Loucy (cell line): Measurements from ENCODE around the gene PLEKHO2.

ENCODE experiments used
- H2AFZ ChIP-seq: fragments of 200-600 bp; sonication (generic); 2 replicates; pipeline ENCODE4 v1.6.0; 2016; ENCODE audit warnings: antibody characterized with exemption, mild to moderate bottlenecking, low read length, moderate library complexity
- H3F3A ChIP-seq: fragments of 200-600 bp; 2 replicates; pipeline ENCODE4 v1.6.0; 2016; ENCODE audit warnings: antibody characterized with exemption, low read depth, mild to moderate bottlenecking
- H3K27me3 ChIP-seq: fragments of 200-600 bp; sonication (generic); 2 replicates; pipeline ENCODE4 v1.6.1; 2014; ENCODE audit warnings: low read length, mild to moderate bottlenecking; ENCODE audit not compliant: insufficient read depth, poor library complexity, severe bottlenecking
- H3K36me3 ChIP-seq: fragments of 200-600 bp; sonication (generic); 2 replicates; pipeline ENCODE4 v1.6.1; 2016; ENCODE audit warnings: low read length; ENCODE audit not compliant: insufficient read depth
- H3K4me1 ChIP-seq: fragments of 200-600 bp; sonication (generic); 2 replicates; pipeline ENCODE4 v1.5.1; 2014; ENCODE audit warnings: low read length, mild to moderate bottlenecking; ENCODE audit not compliant: insufficient read depth, poor library complexity, severe bottlenecking
- H3K4me2 ChIP-seq: fragments of 200-600 bp; sonication (generic); 2 replicates; pipeline ENCODE4 v1.6.0; 2014; ENCODE audit warnings: antibody characterized with exemption, low read length, low read depth, mild to moderate bottlenecking; ENCODE audit not compliant: poor library complexity, severe bottlenecking
- H3K4me3 ChIP-seq: fragments of 200-600 bp; sonication (generic); 2 replicates; pipeline ENCODE4 v1.5.1; 2014; ENCODE audit warnings: low read length, mild to moderate bottlenecking, mixed read lengths; ENCODE audit not compliant: poor library complexity, severe bottlenecking
- H3K79me2 ChIP-seq: fragments of 200-600 bp; sonication (generic); 2 replicates; pipeline ENCODE4 v1.6.1; 2014; ENCODE audit warnings: low read length; ENCODE audit not compliant: insufficient read depth
- H3K9ac ChIP-seq: fragments of 200-600 bp; sonication (generic); 2 replicates; pipeline ENCODE4 v1.6.0; 2014; ENCODE audit warnings: mild to moderate bottlenecking, low read depth, low read length, moderate library complexity; ENCODE audit not compliant: poor library complexity, severe bottlenecking
- H3K9me2 ChIP-seq: fragments of 200-600 bp; sonication (generic); replicated peaks from 2 replicates; pipeline ENCODE4 v1.6.1; 2016; ENCODE audit warnings: low read depth, low read length, mixed read lengths
- H3K9me3 ChIP-seq: fragments of 200-600 bp; sonication (generic); 2 replicates; pipeline ENCODE4 v1.6.1; 2014; ENCODE audit warnings: mild to moderate bottlenecking, antibody characterized with exemption, low read length, low read depth; ENCODE audit not compliant: insufficient read depth
- H4K20me1 ChIP-seq: fragments of 200-600 bp; sonication (generic); 2 replicates; pipeline ENCODE4 v1.6.0; 2014; ENCODE audit warnings: antibody characterized with exemption, low read length, mild to moderate bottlenecking; ENCODE audit not compliant: insufficient read depth, poor library complexity, severe bottlenecking
- EZH2phosphoT487 ChIP-seq: fragments of 200-600 bp; IDR thresholded peaks from 2 replicates; pipeline ENCODE4 v1.6.1; 2018; ENCODE audit warnings: antibody characterized with exemption, mild to moderate bottlenecking, moderate library complexity, borderline replicate concordance
- TF ChIP-seq, protein P1 (sequence below): fragments of 200-600 bp; sonication (generic); conservative IDR thresholded peaks from 2 replicates; pipeline ENCODE4 v1.5.1; 2014; ENCODE audit warnings: mild to moderate bottlenecking, antibody characterized with exemption, low read length

The PLEKHO2 gene

DNA sequence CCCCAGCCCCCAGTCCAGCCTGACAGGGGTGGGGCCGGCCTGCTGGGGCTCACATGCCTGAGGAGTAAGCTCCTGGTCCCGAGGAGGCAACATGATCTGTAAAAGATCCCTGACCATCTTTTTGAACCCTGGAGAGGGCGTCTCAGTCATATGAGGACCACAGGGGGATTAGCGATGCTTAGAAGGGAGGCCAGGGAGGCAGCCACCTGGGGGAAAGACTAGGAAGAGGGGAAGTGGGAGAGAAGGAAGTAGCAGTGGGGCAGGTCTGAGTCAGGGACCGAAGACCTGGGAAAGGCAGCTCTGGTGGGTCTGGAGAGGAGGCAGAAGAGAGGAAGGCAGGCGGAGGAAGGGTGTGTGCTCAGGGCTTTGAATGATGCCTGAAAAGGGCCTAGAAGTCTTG, 35.2 kb upstream of the PLEKHO2 start:
- H3K9ac ChIP-seq: no peak overlapping the region
- H3F3A ChIP-seq: no peaks in the 10 kb centered on the region
- no peaks in the 10 kb centered on the region for H4K20me1 ChIP-seq
- H3K4me1 ChIP-seq: no peaks in the 10 kb centered on the region
- no peaks in the 10 kb centered on the region for H3K9me3 ChIP-seq
- H3K4me2 ChIP-seq: no peak overlapping the region
- H3K4me3 ChIP-seq: no peak overlapping the region
- H3K36me3 ChIP-seq: no peaks in the 10 kb centered on the region
- no peaks in the 10 kb centered on the region for H3K9me2 ChIP-seq
- TF ChIP-seq EZH2phosphoT487: no peak
- TF ChIP-seq, protein P1, sequence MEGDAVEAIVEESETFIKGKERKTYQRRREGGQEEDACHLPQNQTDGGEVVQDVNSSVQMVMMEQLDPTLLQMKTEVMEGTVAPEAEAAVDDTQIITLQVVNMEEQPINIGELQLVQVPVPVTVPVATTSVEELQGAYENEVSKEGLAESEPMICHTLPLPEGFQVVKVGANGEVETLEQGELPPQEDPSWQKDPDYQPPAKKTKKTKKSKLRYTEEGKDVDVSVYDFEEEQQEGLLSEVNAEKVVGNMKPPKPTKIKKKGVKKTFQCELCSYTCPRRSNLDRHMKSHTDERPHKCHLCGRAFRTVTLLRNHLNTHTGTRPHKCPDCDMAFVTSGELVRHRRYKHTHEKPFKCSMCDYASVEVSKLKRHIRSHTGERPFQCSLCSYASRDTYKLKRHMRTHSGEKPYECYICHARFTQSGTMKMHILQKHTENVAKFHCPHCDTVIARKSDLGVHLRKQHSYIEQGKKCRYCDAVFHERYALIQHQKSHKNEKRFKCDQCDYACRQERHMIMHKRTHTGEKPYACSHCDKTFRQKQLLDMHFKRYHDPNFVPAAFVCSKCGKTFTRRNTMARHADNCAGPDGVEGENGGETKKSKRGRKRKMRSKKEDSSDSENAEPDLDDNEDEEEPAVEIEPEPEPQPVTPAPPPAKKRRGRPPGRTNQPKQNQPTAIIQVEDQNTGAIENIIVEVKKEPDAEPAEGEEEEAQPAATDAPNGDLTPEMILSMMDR: no peak
- no peaks in the 10 kb centered on the region for H3K79me2 ChIP-seq
- H3K27me3 ChIP-seq: no peaks in the 10 kb centered on the region
- H2AFZ ChIP-seq: no peak overlapping the region

DNA sequence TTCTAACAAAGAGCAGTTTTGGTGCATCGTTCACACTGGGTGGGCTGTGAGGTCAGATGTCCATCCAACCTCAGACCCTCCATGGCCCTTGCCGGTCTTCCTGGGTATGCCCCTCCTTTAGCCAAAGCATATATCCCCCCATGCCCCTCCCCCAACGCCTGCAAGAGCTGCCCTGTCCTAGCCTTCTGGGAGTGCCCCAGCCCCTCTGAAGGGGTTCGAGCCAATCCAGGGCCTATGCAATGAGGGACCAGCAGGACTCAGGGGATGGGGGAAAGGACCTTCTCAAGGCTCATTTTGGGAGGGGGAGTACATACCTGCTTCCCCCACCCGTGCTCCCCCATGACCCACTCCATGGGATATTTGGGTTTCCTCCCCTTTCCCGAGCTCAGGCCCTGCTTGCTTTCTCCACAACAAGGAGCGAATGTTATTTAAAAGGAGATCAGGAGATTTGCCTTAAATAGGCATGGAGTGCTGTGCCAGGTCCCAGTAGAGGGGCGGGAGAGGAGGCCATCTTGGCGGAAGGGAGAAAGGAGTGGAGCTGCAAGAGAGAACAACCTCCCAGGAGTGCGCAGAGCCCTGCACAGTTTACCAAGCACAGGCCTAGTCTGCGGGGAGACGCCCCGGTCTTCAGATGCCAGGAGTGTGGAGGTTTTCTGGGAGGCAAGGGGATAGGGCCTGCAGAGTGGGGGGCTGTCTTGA, 34.5 kb upstream of the PLEKHO2 start:
- H2AFZ ChIP-seq: no peak overlapping the region
- TF ChIP-seq EZH2phosphoT487: no peak
- TF ChIP-seq, protein P1: no peak
- H3K4me1 ChIP-seq: no peaks in the 10 kb centered on the region
- H3K9ac ChIP-seq: no peak overlapping the region
- H3K9me2 ChIP-seq: no peaks in the 10 kb centered on the region
- no peak overlapping the region for H3K4me2 ChIP-seq
- H3K9me3 ChIP-seq: no peaks in the 10 kb centered on the region
- no peaks in the 10 kb centered on the region for H3K79me2 ChIP-seq
- H3K36me3 ChIP-seq: no peaks in the 10 kb centered on the region
- H3K27me3 ChIP-seq: no peaks in the 10 kb centered on the region
- no peaks in the 10 kb centered on the region for H3F3A ChIP-seq
- H3K4me3 ChIP-seq: no peak overlapping the region
- H4K20me1 ChIP-seq: no peaks in the 10 kb centered on the region

DNA sequence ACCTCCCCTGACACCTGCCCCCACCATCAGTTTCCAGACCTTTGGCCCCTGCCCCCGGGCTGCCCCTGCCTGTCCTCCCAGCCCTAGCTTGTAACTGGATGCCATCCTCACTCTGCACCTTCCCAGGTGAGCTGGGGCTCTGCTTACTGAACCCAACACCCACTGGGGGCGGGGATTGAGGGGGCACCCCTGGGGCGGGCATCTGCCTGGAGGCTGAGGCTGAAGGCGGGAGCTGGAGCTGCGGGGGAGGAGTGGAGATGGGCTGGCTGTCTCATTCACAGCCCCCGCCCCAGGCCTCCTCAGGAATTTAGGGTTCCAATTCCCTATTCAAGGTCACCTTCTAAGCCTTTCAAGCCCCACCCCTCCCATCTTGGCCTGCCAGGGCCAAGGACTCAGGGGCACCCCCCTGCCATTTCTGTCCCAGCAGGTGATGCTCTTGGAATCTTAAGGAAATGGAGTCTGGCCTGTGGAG, 33.9 kb upstream of the PLEKHO2 start:
- no peaks in the 10 kb centered on the region for H3K36me3 ChIP-seq
- H3F3A ChIP-seq: no peaks in the 10 kb centered on the region
- H3K9me2 ChIP-seq: no peaks in the 10 kb centered on the region
- no peak overlapping the region for H3K9ac ChIP-seq
- no peak overlapping the region for H2AFZ ChIP-seq
- H3K4me2 ChIP-seq: no peak overlapping the region
- H3K79me2 ChIP-seq: no peaks in the 10 kb centered on the region
- H3K9me3 ChIP-seq: no peaks in the 10 kb centered on the region
- peaks cover 2% of the 10 kb centered on the region for H3K4me1 ChIP-seq
- no peak for TF ChIP-seq EZH2phosphoT487
- TF ChIP-seq, protein P1: no peak
- no peak overlapping the region for H3K4me3 ChIP-seq
- H3K27me3 ChIP-seq: no peaks in the 10 kb centered on the region
- no peaks in the 10 kb centered on the region for H4K20me1 ChIP-seq
